ENCODE measurements around the gene CDC42SE2.

DNA sequence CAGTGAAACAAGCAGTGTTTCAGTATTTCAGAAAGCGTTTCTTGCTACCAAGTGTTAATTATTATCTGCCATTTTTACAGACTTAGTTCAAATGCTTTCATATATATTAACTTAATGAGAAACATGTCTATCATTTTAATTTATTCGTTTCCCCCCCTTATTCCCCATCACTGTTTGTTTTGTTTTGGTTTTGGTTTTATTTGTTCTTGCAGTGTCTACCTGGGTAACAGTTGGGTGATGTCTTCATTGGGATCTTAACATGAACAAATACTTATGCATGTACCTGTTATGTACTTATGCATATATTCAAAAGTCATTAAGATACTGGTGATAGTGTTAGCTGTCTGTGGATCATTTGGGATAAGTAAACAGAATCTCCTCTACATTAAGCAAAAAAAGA, 108.0 kb downstream of the CDC42SE2 start:
- TF ChIP-seq, protein P1, sequence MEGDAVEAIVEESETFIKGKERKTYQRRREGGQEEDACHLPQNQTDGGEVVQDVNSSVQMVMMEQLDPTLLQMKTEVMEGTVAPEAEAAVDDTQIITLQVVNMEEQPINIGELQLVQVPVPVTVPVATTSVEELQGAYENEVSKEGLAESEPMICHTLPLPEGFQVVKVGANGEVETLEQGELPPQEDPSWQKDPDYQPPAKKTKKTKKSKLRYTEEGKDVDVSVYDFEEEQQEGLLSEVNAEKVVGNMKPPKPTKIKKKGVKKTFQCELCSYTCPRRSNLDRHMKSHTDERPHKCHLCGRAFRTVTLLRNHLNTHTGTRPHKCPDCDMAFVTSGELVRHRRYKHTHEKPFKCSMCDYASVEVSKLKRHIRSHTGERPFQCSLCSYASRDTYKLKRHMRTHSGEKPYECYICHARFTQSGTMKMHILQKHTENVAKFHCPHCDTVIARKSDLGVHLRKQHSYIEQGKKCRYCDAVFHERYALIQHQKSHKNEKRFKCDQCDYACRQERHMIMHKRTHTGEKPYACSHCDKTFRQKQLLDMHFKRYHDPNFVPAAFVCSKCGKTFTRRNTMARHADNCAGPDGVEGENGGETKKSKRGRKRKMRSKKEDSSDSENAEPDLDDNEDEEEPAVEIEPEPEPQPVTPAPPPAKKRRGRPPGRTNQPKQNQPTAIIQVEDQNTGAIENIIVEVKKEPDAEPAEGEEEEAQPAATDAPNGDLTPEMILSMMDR (IDR thresholded peaks at IDR 0.05; ENCODE audit: low read depth, low read length), result no peak
- TF ChIP-seq EZH2phosphoT487 (IDR thresholded peaks at IDR 0.05; ENCODE audit: low read depth), result no peak
